Thyroid gland (tissue), 4 donors: ENCODE measurements around the gene CXCL5. TPM values are rescaled to one million over a fixed set of nuclear protein-coding genes. Genes with fewer than 3 reads are reported as not detected.

Experiments
- DNase-seq, 2 donors: peaks; one replicate each; pipeline ENCODE4 v3.0.0-alpha.2; 2019
- H3K27ac ChIP-seq, 3 donors: fragments of 200-600 bp; sonication (generic); 1 replicate in 2 of 3; 2 replicates in 1 of 3; pipeline ENCODE4 v1.5.1; 2016 to 2019; ENCODE audit warnings: mild to moderate bottlenecking in 1 of 3, moderate library complexity in 1 of 3
- H3K27me3 ChIP-seq: fragments of 200-600 bp; sonication (generic); one replicate; pipeline ENCODE4 v1.5.1; 2019
- H3K36me3 ChIP-seq, 2 donors: fragments of 200-600 bp; sonication (generic); one replicate each; pipeline ENCODE4 v1.5.1; 2016 to 2019
- H3K4me1 ChIP-seq, 2 donors: fragments of 200-600 bp; sonication (generic); one replicate each; pipeline ENCODE4 v1.5.1; 2017 to 2019
- H3K4me3 ChIP-seq, 3 donors: fragments of 200-600 bp; sonication (generic); replicated peaks in 1 of 3; 1 replicate in 2 of 3; 2 replicates in 1 of 3; pipeline ENCODE4 v1.5.1; 2016; ENCODE audit warnings: mild to moderate bottlenecking in 1 of 3
- H3K9me3 ChIP-seq: fragments of 200-600 bp; sonication (generic); one replicate; pipeline ENCODE4 v1.5.1; 2017
- CTCF ChIP-seq, 6 experiments: fragments of 200-600 bp in 3 of 6; fragments of 450-650 bp in 3 of 6; sonication (generic) in 3 of 6; IDR thresholded peaks; one replicate each; pipeline ENCODE4 v1.5.1; 2016 to 2019; ENCODE audit warnings: antibody characterized with exemption in 6 of 6, mild to moderate bottlenecking in 2 of 6, inconsistent platforms in 1 of 6, moderate library complexity in 1 of 6
- POLR2A ChIP-seq, 2 donors: fragments of 450-650 bp; IDR thresholded peaks; one replicate each; pipeline ENCODE4 v1.6.1; 2017; ENCODE audit warnings: antibody characterized with exemption in 2 of 2, mild to moderate bottlenecking in 2 of 2, moderate library complexity in 1 of 2
- WGBS, 2 donors: methylation state at CpG; one replicate each; pipeline ENCODE4 v1.1.5; 2017; 5-methylcytosine and 5-hydroxymethylcytosine counted together
- intact Hi-C: fragments of 100-400 bp; cut with DNase I; formaldehyde crosslinking; loops from one replicate; pipeline ENCODE4 v1.15.1; 2023
- small RNA-seq: library from RNA; depleted of rRNA; stranded (forward); fragments of <200 nt; gene quantifications from one replicate; pipeline ENCODE3, GENCODE V24; 2016
- total RNA-seq, 4 donors: library from RNA; depleted of rRNA; stranded (reverse); fragments of >200 nt; gene quantifications; one replicate each; pipeline ENCODE4 v1.2.3, GENCODE V29; 2016

Gene CXCL5
- total RNA-seq, 4 donors from 2014 or later, result not detected

DNA sequence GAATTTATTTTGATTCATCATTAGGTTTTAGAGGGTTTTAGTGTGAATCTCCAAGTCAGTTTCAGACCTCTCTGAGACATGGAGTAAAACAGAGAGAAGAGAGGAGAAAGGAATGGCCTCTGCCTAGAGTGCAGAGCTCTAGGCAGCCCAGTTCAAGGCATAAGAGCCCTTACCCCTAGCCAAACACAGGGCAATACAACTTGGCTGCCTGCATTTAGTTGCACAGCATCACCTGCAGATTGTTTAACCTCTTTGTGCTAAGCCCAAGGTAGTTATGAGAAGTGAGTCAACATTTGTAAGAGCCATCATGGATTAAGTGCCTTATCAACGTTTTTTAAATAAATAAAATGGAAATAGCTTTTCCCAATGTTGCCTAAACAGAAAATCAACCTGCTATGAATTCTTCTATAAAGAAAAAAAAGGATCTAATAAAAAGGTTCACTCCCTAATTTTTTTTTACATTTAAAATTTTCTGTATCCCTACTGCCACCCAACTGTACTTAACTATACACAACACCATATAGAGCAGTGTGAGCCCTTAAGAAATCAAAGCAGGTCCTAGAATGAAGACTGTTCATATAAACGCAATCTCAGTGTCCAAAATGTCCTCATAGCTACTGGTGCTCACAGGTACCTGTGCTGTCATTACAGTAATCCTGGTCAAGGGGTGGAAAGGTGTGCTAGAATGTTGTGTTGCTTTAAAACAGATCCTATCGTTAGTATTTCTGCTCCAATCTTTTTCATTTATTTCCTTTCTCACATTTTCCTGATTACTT lies 52.6 kb downstream of the CXCL5 start:
- Histone ChIP-seq H3K27me3 (peaks cover 3% of the 10 kb centered on the region), H3K4me1 (peaks cover 5 to 9% of the 10 kb centered on the region in 2 donors), H3K4me3 (no peak overlapping the region), H3K27ac (no peak overlapping the region), H3K36me3 (no peaks in the 10 kb centered on the region), H3K9me3 (no peaks in the 10 kb centered on the region)
- 65 to 70% methylated on average over 3 of the region's 3 CpGs for WGBS, 2 donors
- DNase-seq, result no peak
- intact Hi-C loops, result no loop called here
- TF ChIP-seq CTCF (IDR thresholded peaks at IDR 0.05) (no peak), POLR2A (IDR thresholded peaks at IDR 0.05) (no peak)

Small RNAs within 50 kb of the gene (small RNA-seq; reads per million reads assigned to genes)
- not detected for gene RN7SL218P

Other genes with a start within 250 kb of the CXCL5 start
- gene CXCL6, start 162.0 kb downstream of the CXCL5 start, total RNA-seq, result not detected
- not detected for gene PF4V1, start 145.4 kb downstream of the CXCL5 start, total RNA-seq
- under 1 TPM in 1 of 4 donors, not detected in 3; 0.93 TPM for gene CXCL1, start 129.3 kb downstream of the CXCL5 start, total RNA-seq
- gene PF4, start 16.6 kb downstream of the CXCL5 start, total RNA-seq, result not detected
- gene PPBP, start 10.5 kb downstream of the CXCL5 start, total RNA-seq, result 1 to 10 TPM in 3 of 4 donors, not detected in 1; 1.3 to 1.5 (median 1.3) TPM
- under 1 TPM in 2 of 4 donors, not detected in 2; 0.22 to 0.59 TPM for gene CXCL3, start 40.0 kb upstream of the CXCL5 start, total RNA-seq
- gene CXCL2, start 100.5 kb upstream of the CXCL5 start, total RNA-seq, result 1 to 10 TPM; 2.0 to 3.8 (median 2.5) TPM
- 10 to 100 TPM; 22.3 to 30.8 (median 27.0) TPM for gene MTHFD2L, start 159.4 kb upstream of the CXCL5 start, total RNA-seq